Subcutaneous preadipocyte (primary cell): ENCODE measurements around the gene PPP2CA. TPM values are rescaled to one million over a fixed set of nuclear protein-coding genes. Genes with fewer than 3 reads are reported as not detected.

Experiments used
- small RNA-seq: library from RNA; depleted of rRNA; stranded (forward); fragments of <200 nt; gene quantifications from one replicate; pipeline ENCODE3, GENCODE V24; 2012
- total RNA-seq: library from RNA; depleted of rRNA; stranded (reverse); fragments of >200 nt; gene quantifications from 2 replicates; pipeline ENCODE4 v1.2.3, GENCODE V29; 2012

The PPP2CA gene
- total RNA-seq = 37.1 and 52.0 TPM in 2 replicates

DNA sequence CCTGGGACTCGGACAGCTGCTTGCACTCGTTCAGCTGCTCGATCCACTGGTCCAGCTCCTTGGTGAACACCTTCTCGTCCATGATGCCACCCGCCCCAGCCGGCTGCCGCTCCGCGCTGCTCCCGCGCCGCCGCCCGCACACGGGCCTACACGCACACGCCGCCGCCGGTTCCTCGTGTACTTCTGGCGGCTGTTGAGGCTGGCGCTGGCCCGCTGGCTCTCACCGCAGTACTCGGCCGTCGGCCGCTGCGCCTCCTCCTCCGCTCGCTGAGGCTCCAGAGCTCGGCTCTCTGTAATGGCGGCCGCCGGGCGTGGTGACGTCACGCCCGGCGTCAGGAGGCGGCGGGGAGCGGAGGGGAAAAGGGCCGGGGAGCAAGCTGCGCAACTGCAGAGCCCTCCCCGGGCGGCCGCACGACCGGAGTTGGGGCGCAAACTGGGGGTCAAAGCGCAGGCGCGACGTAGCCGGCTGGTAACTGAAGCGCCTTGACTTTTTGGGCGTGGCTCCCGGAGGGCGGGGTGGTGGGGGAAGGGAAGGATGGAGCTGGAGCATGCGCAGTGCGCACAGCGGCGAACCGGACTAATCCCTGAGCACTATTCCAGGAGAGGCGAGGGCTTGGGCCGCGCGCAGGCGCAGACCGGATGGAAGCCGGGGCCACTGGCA lies at the start of gene PPP2CA:
PPP2CA (minus strand) TSS at position 294 of the 661 bp plus-strand sequence; CDS start at position 82, 212 bp downstream.

DNA sequence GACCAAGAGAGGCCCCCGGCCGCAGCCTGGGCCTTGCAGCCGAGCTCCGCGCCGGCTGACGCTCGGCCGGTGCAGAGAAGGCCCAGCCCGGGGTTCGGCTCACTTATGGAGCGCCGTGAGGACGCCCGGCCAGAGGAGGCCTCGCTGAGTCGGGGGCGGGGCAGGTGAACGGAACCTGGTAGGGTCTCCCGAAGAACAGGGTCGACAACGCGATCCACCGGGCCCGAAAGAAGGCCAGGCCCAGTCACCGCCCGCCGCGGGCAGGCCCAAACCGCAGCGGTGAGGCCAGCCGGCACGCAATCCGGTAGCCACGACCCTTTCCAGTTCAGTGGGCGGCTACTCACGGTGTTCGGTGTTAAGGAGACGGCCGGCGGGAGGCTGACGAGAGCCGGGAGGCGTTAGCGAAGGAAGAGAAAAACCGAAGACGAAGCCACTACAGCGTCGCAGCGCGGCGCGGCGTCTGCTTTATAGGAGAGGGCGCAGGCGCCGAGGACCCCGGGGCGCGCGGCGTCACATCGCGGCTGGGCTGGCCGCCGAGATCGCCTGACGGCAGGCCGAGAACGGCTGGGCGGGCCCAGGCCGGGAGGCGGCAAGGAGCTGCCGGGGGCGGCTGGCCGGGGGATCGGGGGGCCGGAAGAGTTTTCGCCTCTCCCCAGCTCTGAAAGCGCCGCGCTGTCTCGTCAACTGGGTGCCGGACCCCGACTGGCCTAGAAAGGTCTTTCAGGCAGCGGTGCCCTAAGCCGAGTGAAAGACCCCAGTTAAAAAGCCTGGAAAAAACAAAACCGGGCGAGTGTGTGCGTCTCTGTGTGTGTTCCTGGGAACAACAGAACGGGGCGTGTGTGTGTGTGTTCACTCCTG lies 49.1 kb downstream of the PPP2CA start, which contains the start of gene SKP1:
SKP1 (minus strand) TSS at position 440 of the 858 bp plus-strand sequence. CDS start 2,928 bp downstream, outside the sequence.

Small RNA genes within 50 kb of the gene (small RNA-seq; reads per million reads assigned to genes)
- not detected for gene MIR3661

Other genes with a start within 250 kb of the PPP2CA start
- gene VDAC1, start 221.1 kb downstream of the PPP2CA start, total RNA-seq = 397 and 398 TPM in 2 replicates
- gene TCF7, start 111.4 kb downstream of the PPP2CA start, total RNA-seq = 8.1 and 20.9 TPM in 2 replicates
- gene SKP1, start 49.1 kb downstream of the PPP2CA start, total RNA-seq = 115 and 151 TPM in 2 replicates
- 1.2 and 1.8 TPM in 2 replicates for gene CDKL3, start 141.1 kb upstream of the PPP2CA start, total RNA-seq
- gene UBE2B, start 145.5 kb upstream of the PPP2CA start, total RNA-seq = 23.9 and 30.7 TPM in 2 replicates
- 37.1 and 43.4 TPM in 2 replicates for gene CDKN2AIPNL, start 185.8 kb upstream of the PPP2CA start, total RNA-seq